NOMO-1 treated with DMSO at 0.1 percent for 48 hours (cell line): ENCODE results near the gene ITSN1.
A peak's percentile ranks its signal among the peaks of the same experiment; 100 is the strongest.
"Not testable (repeated sequence)": the region's sequence is repeated elsewhere in the genome, so short reads cannot be mapped to it uniquely, and the experiment has no call there.

Source experiments
- DNase-seq: peaks from one replicate; lab custom pipeline; 2025; ENCODE audit not compliant: unreplicated experiment; lab: John Stamatoyannopoulos, UW

Gene ITSN1

GRCh38 chr21:33915368-33916199 is 273.3 kb downstream of the ITSN1 start, which contains the start of gene ATP5PO:
Gene ATP5PO, minus strand, starts transcription at chr21:33915804. Its CDS starts 41 bp downstream, at chr21:33915763.
- peak; percentile 98 for DNase-seq

- no peak for DNase-seq
Measured at GRCh38 chr21:33916200-33916567, 273.9 kb downstream of the ITSN1 start.

GRCh38 chr21:33917421-33917820 is 275.1 kb downstream of the ITSN1 start:
- DNase-seq = no peak

GRCh38 chr21:33924079-33924765 is 281.9 kb downstream of the ITSN1 start:
- peak; percentile 86 for DNase-seq

DNA sequence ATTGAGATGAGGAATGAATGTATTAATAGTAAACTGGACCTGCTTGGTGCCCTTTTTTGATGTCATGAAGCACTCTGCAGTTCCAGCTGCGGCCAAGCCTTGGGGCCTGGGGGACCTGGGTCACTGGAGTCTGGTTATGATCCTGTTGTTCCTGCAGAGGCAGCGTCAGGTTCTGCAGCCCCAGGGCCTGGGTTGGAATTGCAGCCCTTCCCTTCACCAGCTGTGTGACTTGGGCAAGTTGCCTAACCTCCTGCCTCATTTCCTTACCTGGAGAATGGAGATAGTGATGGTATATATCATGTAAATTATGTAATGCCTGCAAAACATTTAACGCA is 282.4 kb downstream of the ITSN1 start:
- DNase-seq = peak; percentile 4

GRCh38 chr21:33926248-33926647 is 283.9 kb downstream of the ITSN1 start:
- DNase-seq = not testable (repeated sequence)

GRCh38 chr21:33931052-33931798 is 288.9 kb downstream of the ITSN1 start:
- DNase-seq = peak; percentile 52

GRCh38 chr21:33931799-33932390 is 289.6 kb downstream of the ITSN1 start:
- DNase-seq = peak; percentile 41

DNA sequence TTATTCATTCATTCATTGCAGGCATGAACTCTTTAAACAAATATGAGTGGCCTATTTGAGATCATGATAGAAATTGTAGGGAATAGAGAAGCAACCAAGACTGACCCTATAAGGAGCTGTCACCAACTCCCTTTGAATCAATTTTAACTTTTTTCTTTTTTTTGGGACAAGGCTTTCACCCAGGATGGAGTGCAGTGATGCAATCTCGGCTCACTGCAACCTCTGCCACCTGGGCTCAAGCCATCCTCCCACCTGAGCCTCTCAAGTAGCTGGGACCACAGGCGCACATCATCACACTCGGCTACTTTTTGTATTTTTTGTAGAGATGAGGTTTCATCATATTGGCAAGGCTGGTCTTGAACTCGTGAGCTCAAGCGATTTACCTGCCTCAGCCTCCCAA is 290.4 kb downstream of the ITSN1 start:
- DNase-seq = no peak

- no peak for DNase-seq
Measured at GRCh38 chr21:33936301-33937038, 294.2 kb downstream of the ITSN1 start.

DNA sequence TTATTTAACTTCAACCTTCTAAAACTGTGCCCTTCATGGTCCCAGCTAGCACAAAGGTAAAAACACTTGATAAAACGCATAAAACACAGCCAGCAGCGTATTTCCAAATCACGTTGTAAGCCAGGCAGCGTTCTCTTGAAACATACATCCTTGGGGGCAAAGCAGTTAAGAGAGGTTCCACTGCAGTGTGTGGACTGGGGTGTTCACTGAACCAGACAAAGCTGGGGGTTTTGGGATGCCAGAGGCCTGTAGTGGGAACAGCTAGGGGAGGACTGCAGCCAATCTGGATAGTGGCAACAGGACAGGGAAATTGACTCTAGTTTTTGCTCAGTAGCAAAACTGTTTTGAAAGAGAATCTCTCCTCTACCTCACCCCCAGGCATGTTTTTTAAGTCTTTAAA is 294.8 kb downstream of the ITSN1 start:
- DNase-seq = no peak

DNA sequence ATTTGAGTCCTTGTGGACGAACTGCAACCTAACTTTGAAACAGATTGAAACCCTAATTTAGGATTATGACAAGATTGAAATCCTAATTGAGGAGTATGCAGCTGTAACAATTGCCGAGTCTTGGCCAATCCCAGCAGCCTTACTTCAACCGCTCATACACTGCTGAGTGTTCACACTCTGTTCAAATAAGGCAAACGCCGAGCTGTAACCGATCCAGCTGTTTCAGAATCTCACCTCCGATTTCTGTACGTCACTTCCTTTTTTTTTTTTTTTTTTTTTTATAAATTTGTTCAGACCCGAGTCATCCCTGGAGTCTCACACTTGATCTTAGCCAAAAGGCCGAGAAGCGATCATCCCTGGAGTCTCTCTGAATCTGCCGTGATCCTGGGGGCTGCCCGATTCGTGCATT is 295.6 kb downstream of the ITSN1 start:
- DNase-seq = peak; percentile 71

DNA sequence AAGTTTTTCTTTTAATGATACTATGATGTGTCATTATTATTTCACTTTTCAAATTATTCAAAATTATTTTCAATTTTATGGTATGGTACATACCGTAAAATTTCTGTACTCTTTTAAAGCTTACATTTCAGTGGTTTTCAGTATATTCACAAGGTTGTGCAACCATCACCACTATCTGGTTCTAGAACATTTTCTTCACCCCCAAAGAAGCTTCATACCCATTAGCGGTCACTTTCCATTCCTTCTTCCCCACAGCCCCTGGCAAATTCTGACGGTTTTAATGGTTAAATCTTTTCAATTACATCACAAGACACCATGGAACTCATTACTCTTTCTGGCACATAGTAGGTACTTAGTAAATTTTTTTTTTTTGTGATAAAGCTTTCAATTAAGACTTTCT is 296.1 kb downstream of the ITSN1 start:
- no peak for DNase-seq

GRCh38 chr21:33939226-33939625 is 296.9 kb downstream of the ITSN1 start:
- DNase-seq = no peak

DNA sequence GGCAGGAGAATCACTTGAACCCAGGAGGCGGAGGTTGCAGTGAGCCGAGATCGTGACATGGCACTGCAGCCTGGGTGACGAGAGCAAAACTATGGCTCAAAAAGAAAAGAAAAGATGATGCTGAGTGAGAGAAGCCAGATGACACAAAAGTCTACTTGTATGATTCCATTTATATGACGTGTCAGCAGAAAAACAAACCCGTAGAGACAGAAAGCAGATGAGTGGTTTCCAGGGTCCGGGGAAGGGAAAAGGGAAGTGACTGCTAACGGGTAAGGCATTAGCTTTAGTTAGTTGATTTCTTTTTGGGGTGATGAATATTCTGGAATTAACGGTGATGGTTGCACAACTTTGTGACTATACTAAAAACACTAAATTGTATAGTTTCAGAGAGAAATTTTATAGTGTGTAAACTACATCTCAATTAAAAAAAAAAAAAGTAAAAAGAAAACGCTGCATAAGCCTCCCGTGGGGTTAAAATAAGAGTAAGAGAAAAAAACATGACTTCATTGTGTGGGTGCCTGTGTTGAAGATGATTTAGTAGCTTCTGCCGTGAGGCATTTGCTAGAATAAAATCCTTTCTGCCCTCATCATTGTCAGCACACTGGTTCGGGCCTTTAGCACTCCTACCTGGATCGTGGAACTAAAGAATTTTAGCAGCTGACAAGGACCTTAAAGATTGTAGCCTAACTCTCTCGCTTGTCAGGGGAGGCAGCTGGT is 298.0 kb downstream of the ITSN1 start:
- peak; percentile 57 for DNase-seq

DNA sequence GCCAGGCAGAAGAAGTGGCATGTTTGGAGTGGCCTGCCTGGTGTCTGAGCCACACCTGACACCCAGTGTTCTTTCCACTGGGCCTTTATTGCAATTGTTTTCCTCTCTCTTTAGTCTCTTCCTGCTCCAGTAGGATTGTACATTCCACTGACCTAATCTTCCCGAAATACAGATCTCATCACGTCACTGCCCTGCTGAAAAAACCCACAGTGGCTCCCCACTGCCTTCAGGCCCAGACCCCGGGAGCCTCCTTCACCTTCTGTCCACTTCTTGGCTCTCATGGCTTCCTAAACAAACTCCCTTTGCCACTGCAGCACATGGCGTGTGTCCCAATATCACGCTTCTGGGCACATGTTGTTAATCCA is 298.6 kb downstream of the ITSN1 start:
- no peak for DNase-seq

GRCh38 chr21:33942426-33942825 is 300.1 kb downstream of the ITSN1 start:
- DNase-seq = no peak

- no peak for DNase-seq
Measured at GRCh38 chr21:33943293-33943692, 301.0 kb downstream of the ITSN1 start.

- no peak for DNase-seq
Measured at GRCh38 chr21:33944185-33944763, 302.0 kb downstream of the ITSN1 start.
